ENCODE measurements around the gene ABCC2. TPM values are rescaled to one million over a fixed set of nuclear protein-coding genes. Genes with fewer than 3 reads are reported as not detected.

The ABCC2 gene
- total RNA-seq, 1 experiment from 2014 or later: 6.5 TPM

DNA sequence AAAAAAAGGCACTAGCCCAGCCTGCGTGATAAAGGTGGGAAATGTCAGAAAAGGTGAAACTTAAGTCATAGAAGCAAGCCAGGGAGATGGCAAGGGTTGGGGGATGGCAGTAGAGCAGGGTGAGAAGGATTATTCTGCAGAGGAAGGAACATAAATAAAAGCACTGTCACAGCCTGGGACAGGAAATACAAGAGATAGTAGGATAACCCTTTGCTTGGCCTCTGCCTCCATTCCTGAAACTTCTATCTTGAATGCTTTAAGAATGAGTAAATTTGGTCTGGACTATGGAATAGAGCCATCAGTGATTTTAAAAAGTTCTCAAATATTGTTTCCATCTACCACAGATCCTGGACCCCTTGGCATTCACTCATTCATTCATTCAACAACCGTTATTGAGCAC, 50.0 kb downstream of the ABCC2 start:
- intact Hi-C loops (cut with micrococcal nuclease; ENCODE audit: unreplicated experiment) (no loop called here), in situ Hi-C loops (cut with HindIII; ENCODE audit: low pct_unique_long_range_greater_than_20kb, low sequenced_read_pairs) (no loop called here)
- Histone ChIP-seq H3K27me3 (ENCODE audit: control insufficient read depth, insufficient read depth, low read length) (no peaks in the 10 kb centered on the region), H3K9me3 (ENCODE audit: control insufficient read depth, insufficient read depth, low read depth, low read length) (peaks cover 7% of the 10 kb centered on the region; the same call in 1 of the 2 replicates), H3K27ac (ENCODE audit: low read length) (no peak overlapping the region), H3K4me3 (ENCODE audit: low read depth in 2 of 2, low read length in 2 of 2) (no peak overlapping the region), H3K4me1 (ENCODE audit: control insufficient read depth, insufficient read depth, low read length) (no peaks in the 10 kb centered on the region), H3K36me3 (ENCODE audit: control insufficient read depth, insufficient read depth, low read length) (no peaks in the 10 kb centered on the region)
- TF ChIP-seq, protein P1, sequence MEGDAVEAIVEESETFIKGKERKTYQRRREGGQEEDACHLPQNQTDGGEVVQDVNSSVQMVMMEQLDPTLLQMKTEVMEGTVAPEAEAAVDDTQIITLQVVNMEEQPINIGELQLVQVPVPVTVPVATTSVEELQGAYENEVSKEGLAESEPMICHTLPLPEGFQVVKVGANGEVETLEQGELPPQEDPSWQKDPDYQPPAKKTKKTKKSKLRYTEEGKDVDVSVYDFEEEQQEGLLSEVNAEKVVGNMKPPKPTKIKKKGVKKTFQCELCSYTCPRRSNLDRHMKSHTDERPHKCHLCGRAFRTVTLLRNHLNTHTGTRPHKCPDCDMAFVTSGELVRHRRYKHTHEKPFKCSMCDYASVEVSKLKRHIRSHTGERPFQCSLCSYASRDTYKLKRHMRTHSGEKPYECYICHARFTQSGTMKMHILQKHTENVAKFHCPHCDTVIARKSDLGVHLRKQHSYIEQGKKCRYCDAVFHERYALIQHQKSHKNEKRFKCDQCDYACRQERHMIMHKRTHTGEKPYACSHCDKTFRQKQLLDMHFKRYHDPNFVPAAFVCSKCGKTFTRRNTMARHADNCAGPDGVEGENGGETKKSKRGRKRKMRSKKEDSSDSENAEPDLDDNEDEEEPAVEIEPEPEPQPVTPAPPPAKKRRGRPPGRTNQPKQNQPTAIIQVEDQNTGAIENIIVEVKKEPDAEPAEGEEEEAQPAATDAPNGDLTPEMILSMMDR (IDR thresholded peaks at IDR 0.05): no peak
- TF ChIP-seq, protein P2, sequence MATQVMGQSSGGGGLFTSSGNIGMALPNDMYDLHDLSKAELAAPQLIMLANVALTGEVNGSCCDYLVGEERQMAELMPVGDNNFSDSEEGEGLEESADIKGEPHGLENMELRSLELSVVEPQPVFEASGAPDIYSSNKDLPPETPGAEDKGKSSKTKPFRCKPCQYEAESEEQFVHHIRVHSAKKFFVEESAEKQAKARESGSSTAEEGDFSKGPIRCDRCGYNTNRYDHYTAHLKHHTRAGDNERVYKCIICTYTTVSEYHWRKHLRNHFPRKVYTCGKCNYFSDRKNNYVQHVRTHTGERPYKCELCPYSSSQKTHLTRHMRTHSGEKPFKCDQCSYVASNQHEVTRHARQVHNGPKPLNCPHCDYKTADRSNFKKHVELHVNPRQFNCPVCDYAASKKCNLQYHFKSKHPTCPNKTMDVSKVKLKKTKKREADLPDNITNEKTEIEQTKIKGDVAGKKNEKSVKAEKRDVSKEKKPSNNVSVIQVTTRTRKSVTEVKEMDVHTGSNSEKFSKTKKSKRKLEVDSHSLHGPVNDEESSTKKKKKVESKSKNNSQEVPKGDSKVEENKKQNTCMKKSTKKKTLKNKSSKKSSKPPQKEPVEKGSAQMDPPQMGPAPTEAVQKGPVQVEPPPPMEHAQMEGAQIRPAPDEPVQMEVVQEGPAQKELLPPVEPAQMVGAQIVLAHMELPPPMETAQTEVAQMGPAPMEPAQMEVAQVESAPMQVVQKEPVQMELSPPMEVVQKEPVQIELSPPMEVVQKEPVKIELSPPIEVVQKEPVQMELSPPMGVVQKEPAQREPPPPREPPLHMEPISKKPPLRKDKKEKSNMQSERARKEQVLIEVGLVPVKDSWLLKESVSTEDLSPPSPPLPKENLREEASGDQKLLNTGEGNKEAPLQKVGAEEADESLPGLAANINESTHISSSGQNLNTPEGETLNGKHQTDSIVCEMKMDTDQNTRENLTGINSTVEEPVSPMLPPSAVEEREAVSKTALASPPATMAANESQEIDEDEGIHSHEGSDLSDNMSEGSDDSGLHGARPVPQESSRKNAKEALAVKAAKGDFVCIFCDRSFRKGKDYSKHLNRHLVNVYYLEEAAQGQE (IDR thresholded peaks at IDR 0.05; ENCODE audit: insufficient read depth in 1 of 2, low read depth in 2 of 2, low read length in 1 of 2): no peak
- TF ChIP-seq POLR2AphosphoS5 (IDR thresholded peaks at IDR 0.05; ENCODE audit: low read depth, low read length) (no peak), TCF7L2 (IDR thresholded peaks at IDR 0.05; ENCODE audit: low read depth, low read length) (no peak), SIN3A (IDR thresholded peaks at IDR 0.05; ENCODE audit: borderline replicate concordance, insufficient read depth, low read depth, low read length) (no peak)
- no TSS peak for BruUV-seq (replicated peaks)
- ATAC-seq (no peak), DNase-seq (ENCODE audit: low read depth, low spot score) (no peak)
- POLR2A ChIA-PET: no interaction called here
- CTCF ChIA-PET: no interaction called here

DNA sequence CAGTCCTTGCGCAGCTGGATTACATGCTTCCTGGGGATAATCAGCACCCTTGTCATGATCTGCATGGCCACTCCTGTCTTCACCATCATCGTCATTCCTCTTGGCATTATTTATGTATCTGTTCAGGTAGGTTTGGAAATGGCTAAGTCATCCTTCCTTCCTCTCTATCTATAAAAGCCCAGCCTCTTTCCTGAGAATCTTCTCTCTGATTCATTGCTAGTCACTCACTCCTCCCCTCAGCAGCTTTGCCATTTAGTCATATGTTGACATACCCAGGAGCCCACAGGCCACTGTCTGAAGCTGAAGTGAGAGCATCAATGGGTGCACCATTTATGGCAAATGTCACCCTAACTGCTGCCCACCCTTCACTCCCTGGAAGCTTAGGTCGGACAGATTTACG, 52.0 kb downstream of the ABCC2 start:
- ChIA-PET CTCF (no interaction called here), POLR2A (no interaction called here)
- Histone ChIP-seq H3K36me3 (ENCODE audit: control insufficient read depth, insufficient read depth, low read length) (no peaks in the 10 kb centered on the region), H3K9me3 (ENCODE audit: control insufficient read depth, insufficient read depth, low read depth, low read length) (no peaks in the 10 kb centered on the region), H3K4me3 (ENCODE audit: low read depth in 2 of 2, low read length in 2 of 2) (no peak overlapping the region), H3K4me1 (ENCODE audit: control insufficient read depth, insufficient read depth, low read length) (no peaks in the 10 kb centered on the region), H3K27me3 (ENCODE audit: control insufficient read depth, insufficient read depth, low read length) (no peaks in the 10 kb centered on the region), H3K27ac (ENCODE audit: low read length) (no peak overlapping the region)
- in situ Hi-C loops (cut with HindIII; ENCODE audit: low pct_unique_long_range_greater_than_20kb, low sequenced_read_pairs) (no loop called here), intact Hi-C loops (cut with micrococcal nuclease; ENCODE audit: unreplicated experiment) (no loop called here)
- DNase-seq (ENCODE audit: low read depth, low spot score) (no peak), ATAC-seq (peak; percentile 74; the same call in 1 of the 2 replicates)
- BruUV-seq (replicated peaks): no TSS peak
- no peak for TF ChIP-seq TCF7L2 (IDR thresholded peaks at IDR 0.05; ENCODE audit: low read depth, low read length)
- TF ChIP-seq, protein P1 (IDR thresholded peaks at IDR 0.05): no peak
- no peak for TF ChIP-seq POLR2AphosphoS5 (IDR thresholded peaks at IDR 0.05; ENCODE audit: low read depth, low read length)
- TF ChIP-seq SIN3A (IDR thresholded peaks at IDR 0.05; ENCODE audit: borderline replicate concordance, insufficient read depth, low read depth, low read length): no peak
- TF ChIP-seq, protein P2 (IDR thresholded peaks at IDR 0.05; ENCODE audit: insufficient read depth in 1 of 2, low read depth in 2 of 2, low read length in 1 of 2): no peak
